HS-5 (cell line): Measurements from ENCODE around the gene FHAD1.
"Not testable (repeated sequence)": the region's sequence is repeated elsewhere in the genome, so short reads cannot be mapped to it uniquely, and the experiment has no call there.

Source experiments
- DNase-seq: peaks from one replicate; pipeline ENCODE4 v3.0.0-alpha.2; 2012; ENCODE audit warnings: low read depth

Gene FHAD1

GRCh38 chr1:15370781-15371520 lies 123.9 kb downstream of the FHAD1 start:
- no peak for DNase-seq

- DNase-seq = no peak
Measured at GRCh38 chr1:15371610-15372545, 124.9 kb downstream of the FHAD1 start.

- no peak for DNase-seq
Measured at GRCh38 chr1:15378729-15379128, 131.7 kb downstream of the FHAD1 start.

DNA sequence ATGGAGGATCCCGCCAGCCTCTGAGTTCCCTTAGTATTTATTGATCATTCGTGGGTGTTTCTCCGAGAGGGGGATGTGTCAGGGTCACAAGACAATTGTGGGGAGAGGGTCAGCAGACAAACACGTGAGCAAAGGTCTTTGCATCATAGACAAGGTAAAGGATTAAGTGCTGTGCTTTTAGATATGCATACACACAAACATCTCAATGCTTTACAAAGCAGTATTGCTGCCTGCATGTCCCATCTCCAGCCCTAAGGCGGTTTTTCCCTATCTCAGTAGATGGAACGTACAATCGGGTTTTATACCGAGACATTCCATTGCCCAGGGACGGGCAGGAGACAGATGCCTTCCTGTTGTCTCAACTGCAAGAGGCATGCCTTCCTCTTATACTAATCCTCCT lies 132.1 kb downstream of the FHAD1 start:
- not testable (repeated sequence) for DNase-seq

- no peak for DNase-seq
Measured at GRCh38 chr1:15380601-15381508, 133.8 kb downstream of the FHAD1 start.

- no peak for DNase-seq
Measured at GRCh38 chr1:15381805-15382204, 134.8 kb downstream of the FHAD1 start.

- DNase-seq = no peak
Measured at GRCh38 chr1:15382601-15383518, 135.8 kb downstream of the FHAD1 start.

- no peak for DNase-seq
Measured at GRCh38 chr1:15383810-15384209, 136.8 kb downstream of the FHAD1 start.

- DNase-seq = no peak
Measured at GRCh38 chr1:15384301-15384901, 137.4 kb downstream of the FHAD1 start.

GRCh38 chr1:15385420-15385819 lies 138.4 kb downstream of the FHAD1 start:
- DNase-seq = no peak

DNA sequence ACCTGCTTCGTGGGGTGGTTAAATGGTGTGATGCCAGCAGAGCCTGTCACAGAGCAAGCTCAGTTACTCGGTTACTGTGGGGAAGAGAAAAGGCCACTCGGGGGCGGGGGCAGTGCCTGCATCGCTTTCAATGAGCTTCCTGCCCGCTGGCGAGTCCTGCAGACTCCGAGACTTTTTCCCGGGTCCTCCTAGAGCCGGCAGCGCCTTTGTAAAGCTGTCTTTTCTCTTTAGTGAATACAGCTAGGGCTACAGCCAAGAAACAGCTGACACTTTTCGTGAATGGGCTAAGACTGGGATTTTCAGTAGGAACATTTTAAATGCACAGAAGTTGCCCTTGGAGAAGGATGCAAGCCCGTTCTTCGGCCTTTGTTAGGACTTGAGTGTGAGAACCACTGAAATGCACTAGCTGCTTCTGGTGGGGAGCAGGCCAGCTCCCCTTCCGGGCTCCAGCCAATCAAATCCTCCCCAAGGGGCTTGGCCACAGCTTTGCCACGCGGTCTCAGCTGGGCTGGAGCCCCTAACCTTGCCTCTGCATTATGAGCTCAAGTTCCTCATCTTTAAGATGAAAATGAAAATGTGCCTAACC lies 139.2 kb downstream of the FHAD1 start:
- no peak for DNase-seq

GRCh38 chr1:15388201-15388880 lies 141.3 kb downstream of the FHAD1 start:
- DNase-seq = no peak

DNA sequence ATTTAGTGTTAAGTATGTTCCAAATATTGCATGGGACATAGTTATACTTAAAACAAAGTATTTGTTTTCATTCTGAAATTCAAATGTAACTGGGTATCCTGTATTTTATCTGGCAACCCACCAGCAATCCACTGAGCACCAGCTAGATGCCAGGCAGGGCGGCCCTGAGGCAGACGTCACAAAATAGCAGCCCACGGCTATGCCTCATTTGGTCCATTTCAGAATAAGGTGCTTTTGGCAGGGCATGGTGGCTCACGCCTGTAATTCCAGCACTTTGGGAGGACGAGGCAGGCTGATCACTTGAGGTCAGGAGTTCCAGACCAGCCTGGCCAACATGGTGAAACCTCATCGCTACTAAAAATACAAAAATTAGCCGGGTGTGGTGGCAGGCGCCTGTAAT lies 142.8 kb downstream of the FHAD1 start:
- not testable (repeated sequence) for DNase-seq

DNA sequence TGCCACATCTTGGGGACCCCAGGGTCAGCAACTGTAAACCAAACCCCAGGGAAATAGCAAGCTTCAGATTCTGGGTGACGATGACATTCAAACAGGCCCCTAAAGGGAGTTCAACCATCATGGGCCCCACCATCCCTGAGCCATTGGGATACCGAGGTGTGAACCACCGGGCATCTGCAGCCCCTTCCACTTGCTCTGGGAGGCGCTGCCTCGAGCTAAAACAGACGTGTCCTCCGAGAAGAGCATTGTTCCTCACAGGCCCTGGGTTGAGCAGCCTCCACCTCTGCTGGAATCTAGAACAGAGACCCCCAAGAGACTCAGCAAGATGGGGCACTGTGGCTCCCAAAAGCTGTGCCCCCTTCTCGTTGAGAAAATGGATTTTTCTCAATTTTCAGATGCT lies 143.6 kb downstream of the FHAD1 start:
- no peak for DNase-seq

GRCh38 chr1:15391366-15391765 lies 144.3 kb downstream of the FHAD1 start:
- DNase-seq = no peak

DNA sequence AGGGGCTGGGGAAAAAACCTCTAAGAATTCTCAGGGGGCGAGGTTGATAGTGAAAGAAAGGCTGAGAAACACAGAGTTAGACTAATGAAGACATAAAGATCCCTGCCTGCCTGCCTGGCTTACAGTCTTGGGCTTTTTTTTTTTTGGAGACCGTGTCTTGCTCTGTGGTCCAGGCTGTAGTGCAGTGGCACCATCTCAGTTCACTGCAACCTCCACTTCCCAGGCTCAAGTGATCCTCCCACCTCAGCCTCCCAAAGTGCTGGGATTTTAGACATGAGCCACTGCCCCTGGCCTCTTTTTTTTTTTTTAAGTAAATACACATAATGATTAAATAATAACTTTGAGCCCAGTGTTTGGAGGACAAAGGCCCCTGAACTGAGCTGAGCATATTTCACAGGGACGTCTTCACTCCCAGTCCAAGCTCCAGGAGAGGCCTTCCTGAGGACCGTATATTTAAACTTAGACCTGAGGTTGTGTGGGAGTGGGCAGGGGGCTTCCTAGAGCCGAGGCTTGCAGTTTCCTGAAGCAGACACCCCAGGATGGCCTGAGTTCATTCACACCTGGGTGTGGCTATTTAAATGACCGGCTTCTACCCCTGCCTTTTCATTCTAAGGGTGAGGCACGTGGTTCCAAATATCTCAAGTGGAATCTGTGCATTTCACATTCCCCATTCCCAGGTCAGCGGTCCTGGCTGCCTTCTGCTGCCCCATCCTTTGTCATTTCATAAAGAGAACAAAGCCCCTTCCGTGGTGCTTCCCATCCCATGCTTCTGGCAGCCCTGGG lies 146.6 kb downstream of the FHAD1 start:
- no peak for DNase-seq

GRCh38 chr1:15394258-15394690 lies 147.3 kb downstream of the FHAD1 start:
- no peak for DNase-seq

- no peak for DNase-seq
Measured at GRCh38 chr1:15397236-15397635, 150.2 kb downstream of the FHAD1 start.

- DNase-seq = no peak
Measured at GRCh38 chr1:15399710-15400109, 152.7 kb downstream of the FHAD1 start.
